Fibroblast of villous mesenchyme (primary cell): ENCODE results near the gene HHAT. TPM values are rescaled to one million over a fixed set of nuclear protein-coding genes. Genes with fewer than 3 reads are reported as not detected.

ENCODE experiments used
- DNase-seq: peaks from one replicate; pipeline ENCODE4 v3.0.0-alpha.2; 2010; ENCODE audit warnings: low read depth
- H3K4me3 ChIP-seq: 2 replicates; pipeline ENCODE4 v1.5.1; 2011; ENCODE audit warnings: low read depth, mild to moderate bottlenecking, low read length
- CTCF ChIP-seq: IDR thresholded peaks from 2 replicates; pipeline ENCODE4 v1.5.1; 2012; ENCODE audit warnings: low read depth, mild to moderate bottlenecking, low read length; ENCODE audit not compliant: insufficient read depth
- total RNA-seq: library from RNA; depleted of rRNA; stranded (reverse); fragments of >200 nt; gene quantifications from 2 replicates; pipeline ENCODE4 v1.2.3, GENCODE V29; 2012

Gene HHAT
- total RNA-seq, 1 donor, result 15.1 TPM

DNA sequence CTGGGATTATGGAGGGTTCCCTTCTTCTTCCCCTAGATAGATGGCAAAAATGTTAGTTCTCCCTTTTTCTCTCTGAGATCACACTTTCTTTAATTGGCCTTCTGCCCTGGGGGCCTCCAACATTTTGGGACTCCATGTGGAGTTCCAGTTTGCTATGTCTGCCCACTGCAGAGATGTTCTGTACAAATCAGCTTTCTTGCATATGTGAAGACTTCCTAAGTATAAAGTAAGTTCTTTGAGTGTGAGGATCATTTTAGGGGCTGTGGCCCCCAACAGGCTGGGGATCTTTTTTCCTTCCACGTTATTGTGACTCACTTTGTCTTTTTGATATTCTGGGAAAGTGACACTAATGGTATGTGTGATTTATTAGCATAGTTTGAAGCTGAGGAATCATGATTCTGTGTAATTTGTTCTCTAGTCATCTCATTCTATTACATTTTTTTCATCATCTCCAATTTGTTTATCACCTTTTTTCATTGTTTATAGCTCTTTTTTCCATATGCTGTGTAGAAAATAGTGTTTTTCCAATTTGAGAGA lies 48.2 kb downstream of the HHAT start:
- TF ChIP-seq CTCF, result no peak
- no peak for DNase-seq
- H3K4me3 ChIP-seq, result no peak overlapping the region

DNA sequence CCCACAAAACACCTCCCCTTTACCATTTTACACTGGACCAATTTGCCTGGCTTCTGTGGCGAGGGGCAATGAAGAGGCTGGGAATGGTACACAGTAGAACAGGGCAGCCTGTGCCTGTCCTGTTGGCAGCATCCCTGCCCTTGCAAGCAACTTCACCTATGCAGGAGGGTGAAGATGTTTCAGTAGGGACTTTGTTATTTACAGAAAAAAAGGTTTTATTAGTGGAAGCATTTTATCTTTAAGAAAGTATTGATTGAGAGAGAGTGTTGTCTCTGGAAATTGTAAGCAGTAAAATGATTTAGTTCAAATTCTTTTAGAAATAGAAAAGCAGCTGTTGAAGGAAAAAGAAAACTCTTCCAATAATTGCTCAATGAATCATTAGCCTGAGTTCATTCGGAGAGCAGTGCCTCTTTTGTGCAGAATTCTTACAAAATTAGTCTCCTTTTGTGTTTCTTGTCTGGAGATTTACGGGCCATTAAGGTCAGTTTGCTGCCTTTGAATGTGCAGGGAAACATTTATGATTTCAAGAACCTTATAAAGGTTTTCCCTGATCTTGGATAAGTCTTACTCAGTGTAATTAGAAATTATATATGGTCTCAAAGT lies 49.1 kb downstream of the HHAT start:
- DNase-seq, result peak; percentile 32
- no peak for TF ChIP-seq CTCF
- no peak overlapping the region for H3K4me3 ChIP-seq

- TF ChIP-seq CTCF, result no peak
- no peak for DNase-seq
- no peak overlapping the region for H3K4me3 ChIP-seq
These were observed 50.0 kb downstream of the HHAT start for GRCh38 chr1:210378736-210379135.

DNA sequence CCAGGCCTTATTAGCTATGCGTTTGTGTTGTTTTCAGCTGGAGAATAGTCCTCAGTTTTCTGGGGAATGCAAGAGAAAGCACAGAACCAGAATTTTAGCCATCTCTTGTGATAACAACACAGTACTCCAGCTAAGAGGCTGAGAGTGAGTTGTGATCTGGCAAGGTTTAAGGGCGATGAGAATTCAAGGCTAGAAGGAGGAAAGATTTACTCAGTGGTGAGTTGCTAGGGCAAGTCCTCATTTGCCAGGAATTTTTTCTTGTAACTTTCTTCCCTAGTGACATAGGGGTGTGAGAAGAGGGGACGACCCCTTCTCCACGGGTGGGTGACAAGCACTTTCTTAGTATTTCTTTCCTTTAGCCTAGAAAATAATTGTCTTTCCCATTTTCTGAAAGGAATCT lies 53.2 kb downstream of the HHAT start:
- DNase-seq, result no peak
- TF ChIP-seq CTCF, result no peak
- no peak overlapping the region for H3K4me3 ChIP-seq

DNA sequence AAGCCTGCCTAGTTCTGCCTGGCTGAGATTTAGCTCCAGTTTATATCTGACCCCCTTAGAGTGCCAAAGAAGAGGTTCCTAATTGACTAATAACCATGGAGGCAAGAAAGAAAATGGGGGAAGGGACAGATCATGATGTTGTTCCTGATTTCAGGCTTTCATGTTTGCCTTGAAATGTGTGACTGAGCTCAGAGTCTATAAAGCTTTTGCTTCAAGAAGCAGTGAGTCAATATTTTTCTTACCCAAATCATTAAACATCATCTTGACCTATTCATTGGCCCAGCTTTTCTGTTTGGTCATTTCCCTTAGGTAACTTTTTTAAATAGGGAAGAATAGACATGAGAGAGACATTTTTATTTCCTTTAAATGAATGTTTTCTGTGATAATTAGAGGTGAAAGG lies 55.9 kb downstream of the HHAT start:
- DNase-seq, result peak; percentile 7
- no peak overlapping the region for H3K4me3 ChIP-seq
- no peak for TF ChIP-seq CTCF

DNA sequence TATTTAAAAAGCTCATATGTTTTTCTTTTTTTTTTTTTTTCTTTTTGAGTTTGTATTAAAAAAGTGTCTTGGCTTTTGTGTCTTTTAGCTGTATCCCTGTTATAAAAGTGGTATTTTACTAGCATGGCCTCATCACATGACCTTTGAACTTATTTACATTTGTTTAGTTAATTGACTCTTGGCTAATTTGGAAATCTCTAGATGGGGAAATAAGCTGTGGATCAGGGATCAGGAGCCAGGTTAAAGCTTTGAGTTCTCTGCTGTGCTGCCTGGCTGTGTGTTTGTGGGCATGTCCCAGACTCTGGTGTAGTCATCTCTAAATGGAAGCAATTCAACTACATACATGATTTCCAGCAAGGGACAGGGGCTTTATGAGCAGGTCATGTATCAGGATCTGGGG lies 56.5 kb downstream of the HHAT start:
- H3K4me3 ChIP-seq, result no peak overlapping the region
- DNase-seq, result no peak
- TF ChIP-seq CTCF, result no peak
